HL-60 (cell line): Measurements from ENCODE around the gene SLC35G6.

Source experiments
- DNase-seq, 2 experiments: peaks; one replicate each; pipeline ENCODE4 v3.0.0-alpha.2; 2010 to 2020; ENCODE audit warnings: low read depth in 1 of 2, low spot score in 1 of 2
- H3K27ac ChIP-seq: fragments of 250-450 bp; sonication (Bioruptor Pico); replicated peaks from 2 replicates; pipeline ENCODE4 v1.5.1; 2020; ENCODE audit warnings: mild to moderate bottlenecking, moderate library complexity
- H3K27me3 ChIP-seq: fragments of 250-450 bp; sonication (Bioruptor Pico); 2 replicates; pipeline ENCODE4 v1.5.1; 2021; ENCODE audit warnings: mild to moderate bottlenecking, moderate library complexity; ENCODE audit not compliant: insufficient read depth, poor library complexity, severe bottlenecking
- H3K4me3 ChIP-seq: replicated peaks from 2 replicates; pipeline ENCODE4 v1.5.1; 2011; ENCODE audit warnings: mild to moderate bottlenecking, control low read depth, low read length; ENCODE audit not compliant: insufficient read depth
- CTCF ChIP-seq: IDR thresholded peaks from one replicate; pipeline ENCODE4 v1.5.1; 2011; ENCODE audit warnings: low read length, control low read depth, inconsistent platforms; ENCODE audit not compliant: insufficient read depth
- GABPA ChIP-seq: IDR thresholded peaks from 2 replicates; pipeline ENCODE4 v1.6.1; 2012; ENCODE audit warnings: low read depth
- POLR2AphosphoS5 ChIP-seq: IDR thresholded peaks from 2 replicates; pipeline ENCODE4 v1.6.1; 2012; ENCODE audit warnings: low read depth
- SPI1 ChIP-seq: IDR thresholded peaks from 2 replicates; pipeline ENCODE4 v1.6.1; 2012; ENCODE audit warnings: low read depth, mild to moderate bottlenecking, borderline replicate concordance
- TF ChIP-seq, protein P1 (sequence below): IDR thresholded peaks from 2 replicates; pipeline ENCODE4 v1.6.1; 2012; ENCODE audit warnings: low read depth; ENCODE audit not compliant: insufficient replicate concordance

SLC35G6 gene

GRCh38 chr17:7439462-7440112 lies 41.7 kb upstream of the SLC35G6 start, which contains the start of gene FGF11:
TSS of gene FGF11 (plus strand) at chr17:7439512. CDS start at chr17:7439621, 109 bp downstream.
- no peak within 1 kb of the TSS for H3K27ac ChIP-seq
- H3K27me3 ChIP-seq: peaks cover 8% of the 10 kb centered on the region
- peak within 1 kb of the TSS; percentile 17 for H3K4me3 ChIP-seq
- TF ChIP-seq GABPA: no peak
- no peak for TF ChIP-seq SPI1
- no peak for TF ChIP-seq POLR2AphosphoS5
- no peak for TF ChIP-seq CTCF
- TF ChIP-seq, protein P1, sequence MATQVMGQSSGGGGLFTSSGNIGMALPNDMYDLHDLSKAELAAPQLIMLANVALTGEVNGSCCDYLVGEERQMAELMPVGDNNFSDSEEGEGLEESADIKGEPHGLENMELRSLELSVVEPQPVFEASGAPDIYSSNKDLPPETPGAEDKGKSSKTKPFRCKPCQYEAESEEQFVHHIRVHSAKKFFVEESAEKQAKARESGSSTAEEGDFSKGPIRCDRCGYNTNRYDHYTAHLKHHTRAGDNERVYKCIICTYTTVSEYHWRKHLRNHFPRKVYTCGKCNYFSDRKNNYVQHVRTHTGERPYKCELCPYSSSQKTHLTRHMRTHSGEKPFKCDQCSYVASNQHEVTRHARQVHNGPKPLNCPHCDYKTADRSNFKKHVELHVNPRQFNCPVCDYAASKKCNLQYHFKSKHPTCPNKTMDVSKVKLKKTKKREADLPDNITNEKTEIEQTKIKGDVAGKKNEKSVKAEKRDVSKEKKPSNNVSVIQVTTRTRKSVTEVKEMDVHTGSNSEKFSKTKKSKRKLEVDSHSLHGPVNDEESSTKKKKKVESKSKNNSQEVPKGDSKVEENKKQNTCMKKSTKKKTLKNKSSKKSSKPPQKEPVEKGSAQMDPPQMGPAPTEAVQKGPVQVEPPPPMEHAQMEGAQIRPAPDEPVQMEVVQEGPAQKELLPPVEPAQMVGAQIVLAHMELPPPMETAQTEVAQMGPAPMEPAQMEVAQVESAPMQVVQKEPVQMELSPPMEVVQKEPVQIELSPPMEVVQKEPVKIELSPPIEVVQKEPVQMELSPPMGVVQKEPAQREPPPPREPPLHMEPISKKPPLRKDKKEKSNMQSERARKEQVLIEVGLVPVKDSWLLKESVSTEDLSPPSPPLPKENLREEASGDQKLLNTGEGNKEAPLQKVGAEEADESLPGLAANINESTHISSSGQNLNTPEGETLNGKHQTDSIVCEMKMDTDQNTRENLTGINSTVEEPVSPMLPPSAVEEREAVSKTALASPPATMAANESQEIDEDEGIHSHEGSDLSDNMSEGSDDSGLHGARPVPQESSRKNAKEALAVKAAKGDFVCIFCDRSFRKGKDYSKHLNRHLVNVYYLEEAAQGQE: no peak
- DNase-seq: no peak

- DNase-seq: peak in 1 of 2 experiments; percentile 46
- H3K4me3 ChIP-seq: peak overlapping the region; percentile 16
- H3K27me3 ChIP-seq: peaks cover 8% of the 10 kb centered on the region
- no peak overlapping the region for H3K27ac ChIP-seq
- TF ChIP-seq, protein P1: no peak
- no peak for TF ChIP-seq CTCF
- no peak for TF ChIP-seq SPI1
- no peak for TF ChIP-seq GABPA
- no peak for TF ChIP-seq POLR2AphosphoS5
Measured at GRCh38 chr17:7440113-7440833, 41.0 kb upstream of the SLC35G6 start.

DNA sequence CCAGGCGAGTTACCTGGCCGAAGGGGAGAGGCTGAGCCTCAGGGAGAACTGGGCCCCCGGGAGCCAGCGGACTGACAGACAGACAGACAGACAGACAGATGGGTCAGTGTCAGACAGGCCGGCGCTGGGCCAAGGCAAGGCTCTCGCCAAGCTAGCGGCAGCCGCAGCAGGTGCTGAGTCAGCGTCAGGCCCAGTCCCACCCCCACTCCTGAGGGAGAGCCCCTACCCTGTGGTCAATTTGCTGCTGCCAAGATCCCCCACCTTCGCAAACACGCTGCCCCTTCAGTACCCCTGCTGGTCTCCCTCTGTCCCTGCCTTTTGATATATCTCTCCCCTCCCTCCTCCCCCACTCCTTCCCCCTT lies 40.4 kb upstream of the SLC35G6 start:
- H3K27ac ChIP-seq: no peak overlapping the region
- DNase-seq: no peak
- TF ChIP-seq, protein P1: no peak
- TF ChIP-seq SPI1 (no peak), GABPA (no peak), CTCF (no peak), POLR2AphosphoS5 (no peak)
- peaks cover 8% of the 10 kb centered on the region for H3K27me3 ChIP-seq
- H3K4me3 ChIP-seq: no peak overlapping the region
